SK-N-MC (cell line): ENCODE data around the gene HOXC4.
A peak's percentile ranks its signal among the peaks of the same experiment; 100 is the strongest.

Experiments used
- DNase-seq: peaks from one replicate; pipeline ENCODE4 v3.0.0-alpha.2; 2011; ENCODE audit warnings: low read depth, low spot score
- H3K27ac ChIP-seq: fragments of 200-600 bp; sonication (generic); 2 replicates; pipeline ENCODE4 v1.5.1; 2016; ENCODE audit warnings: mixed run types
- H3K36me3 ChIP-seq: fragments of 200-600 bp; sonication (generic); 2 replicates; pipeline ENCODE4 v1.6.1; 2017; ENCODE audit warnings: antibody characterized with exemption, low read length, mixed read lengths; ENCODE audit not compliant: insufficient read depth
- H3K4me3 ChIP-seq: fragments of 200-600 bp; sonication (generic); 2 replicates; pipeline ENCODE4 v1.5.1; 2016
- H3K9ac ChIP-seq: fragments of 200-600 bp; sonication (generic); 2 replicates; pipeline ENCODE4 v1.8.0; 2017; ENCODE audit warnings: mixed run types, mixed read lengths; ENCODE audit not compliant: insufficient read length
- H3K9me3 ChIP-seq: fragments of 200-600 bp; sonication (generic); 2 replicates; pipeline ENCODE4 v1.6.1; 2017; ENCODE audit warnings: low read depth, mild to moderate bottlenecking, antibody characterized with exemption, low read length, moderate library complexity, mixed read lengths
- EZH2 ChIP-seq: fragments of 200-600 bp; sonication (generic); IDR thresholded peaks from one replicate; pipeline ENCODE4 v1.6.1; 2017; ENCODE audit warnings: antibody characterized with exemption
- FOXP2 ChIP-seq: optimal IDR thresholded peaks from 2 replicates; pipeline ENCODE3; 2011; ENCODE audit warnings: mild to moderate bottlenecking, moderate library complexity; ENCODE audit not compliant: insufficient read depth; ENCODE audit errors: extremely low read length, control extremely low read depth
- POLR2AphosphoS5 ChIP-seq: IDR thresholded peaks from 2 replicates; pipeline ENCODE4 v1.6.1; 2012; ENCODE audit warnings: mild to moderate bottlenecking, low read depth, low read length, borderline replicate concordance

HOXC4 gene

DNA sequence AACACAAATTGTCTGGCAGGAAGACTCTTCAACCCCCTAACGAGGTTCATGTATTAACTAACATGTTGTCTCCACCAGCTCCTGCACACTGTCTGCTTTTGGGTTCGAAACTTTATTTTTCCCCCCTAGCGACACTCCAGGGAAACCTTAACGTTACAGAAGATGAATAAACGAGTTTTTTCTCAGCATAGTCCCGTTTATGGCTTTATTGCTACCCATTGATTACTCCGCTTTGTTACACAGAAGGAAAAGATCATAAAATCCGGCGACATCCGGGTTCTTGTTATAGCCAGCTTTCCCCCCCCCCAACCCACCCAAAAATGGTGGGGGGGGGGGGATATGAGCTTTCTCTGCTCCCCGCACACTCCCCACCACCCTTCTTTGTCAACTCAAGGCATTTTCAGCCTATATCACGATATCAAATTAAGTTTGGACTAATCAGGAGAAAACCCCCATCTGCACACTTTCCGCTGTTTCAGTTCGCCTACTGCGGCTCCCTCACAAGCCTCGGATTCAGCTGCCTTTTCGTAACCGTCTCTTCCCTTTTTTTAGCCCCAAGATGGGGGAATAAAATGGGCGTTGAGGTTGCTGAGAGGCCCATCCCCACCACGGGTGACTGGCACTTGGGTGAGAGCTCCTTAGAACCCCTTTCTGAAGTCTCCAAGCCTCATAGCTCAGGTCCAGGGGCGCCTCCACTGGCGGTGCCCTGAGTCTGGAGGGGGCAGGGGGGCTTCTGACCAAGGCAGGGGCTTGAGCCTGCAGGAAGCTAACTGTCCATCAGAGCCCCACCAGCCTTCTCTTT is 26.8 kb upstream of the HOXC4 start:
- Histone ChIP-seq H3K9me3 (no peaks in the 10 kb centered on the region), H3K27ac (peak overlapping the region; percentile 96), H3K4me3 (peak overlapping the region; percentile 95), H3K36me3 (peaks cover 12% of the 10 kb centered on the region), H3K9ac (peak overlapping the region; percentile 99)
- DNase-seq, result no peak
- TF ChIP-seq POLR2AphosphoS5 (no peak), EZH2 (no peak), FOXP2 (no peak)

DNA sequence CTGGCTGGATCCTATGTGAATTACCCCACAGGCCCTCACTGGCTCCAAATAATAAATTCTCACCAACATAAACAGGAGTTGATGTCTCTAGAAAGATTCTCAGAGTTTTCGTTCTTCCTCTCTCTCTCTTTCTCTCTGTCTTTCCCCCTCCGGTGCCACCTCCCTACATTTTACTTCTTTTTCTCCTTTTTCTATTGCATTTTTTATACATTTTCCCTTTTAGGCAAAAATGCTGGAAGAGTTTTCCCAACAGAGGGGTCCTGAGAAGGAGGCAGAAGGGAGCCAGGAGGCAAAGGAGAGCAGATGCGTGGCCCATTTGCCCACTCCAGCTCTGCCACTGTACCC is 26.2 kb upstream of the HOXC4 start:
- Histone ChIP-seq H3K9me3 (no peaks in the 10 kb centered on the region), H3K9ac (peak overlapping the region; percentile 99)
- no peak for DNase-seq

DNA sequence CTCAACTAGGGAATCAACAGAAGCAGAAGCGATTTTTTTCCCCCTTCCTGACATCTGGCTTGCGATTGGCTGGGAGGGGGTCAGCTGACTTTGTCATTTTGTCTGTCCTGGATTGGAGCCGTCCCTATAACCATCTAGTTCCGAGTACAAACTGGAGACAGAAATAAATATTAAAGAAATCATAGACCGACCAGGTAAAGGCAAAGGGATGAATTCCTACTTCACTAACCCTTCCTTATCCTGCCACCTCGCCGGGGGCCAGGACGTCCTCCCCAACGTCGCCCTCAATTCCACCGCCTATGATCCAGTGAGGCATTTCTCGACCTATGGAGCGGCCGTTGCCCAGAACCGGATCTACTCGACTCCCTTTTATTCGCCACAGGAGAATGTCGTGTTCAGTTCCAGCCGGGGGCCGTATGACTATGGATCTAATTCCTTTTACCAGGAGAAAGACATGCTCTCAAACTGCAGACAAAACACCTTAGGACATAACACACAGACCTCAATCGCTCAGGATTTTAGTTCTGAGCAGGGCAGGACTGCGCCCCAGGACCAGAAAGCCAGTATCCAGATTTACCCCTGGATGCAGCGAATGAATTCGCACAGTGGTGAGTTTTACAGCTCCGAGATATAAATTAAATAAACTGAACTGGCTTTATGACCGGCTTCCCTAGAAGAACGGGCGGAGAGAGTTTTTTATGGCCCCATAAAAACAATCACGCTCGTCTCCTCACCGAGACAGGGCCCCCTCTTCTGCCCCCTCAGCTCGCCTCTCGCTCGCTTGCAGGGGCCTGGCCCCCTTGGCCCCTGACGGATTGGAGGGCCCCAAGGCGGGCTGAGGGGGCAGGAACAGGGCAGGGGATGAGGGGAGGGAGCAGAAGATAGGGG is 25.1 kb upstream of the HOXC4 start, which contains the start of gene HOXC6:
Gene HOXC6, plus strand, starts transcription at position 127 of the 888 bp plus-strand sequence. Its CDS starts 82 bp downstream, at position 209.
- Histone ChIP-seq H3K27ac (peak within 1 kb of the TSS; percentile 96), H3K9me3 (no peaks in the 10 kb centered on the region), H3K9ac (peak within 1 kb of the TSS; percentile 99), H3K4me3 (peak within 1 kb of the TSS; percentile 95), H3K36me3 (peaks cover 12% of the 10 kb centered on the region)
- TF ChIP-seq POLR2AphosphoS5 (no peak), EZH2 (no peak), FOXP2 (no peak)
- DNase-seq, result no peak

More for the DNA sequence above, 26.2 kb upstream of the HOXC4 start:
- TF ChIP-seq FOXP2 (no peak), EZH2 (no peak), POLR2AphosphoS5 (no peak)
- H3K4me3 ChIP-seq, result peak overlapping the region; percentile 95
- H3K36me3 ChIP-seq, result peaks cover 12% of the 10 kb centered on the region
- peak overlapping the region; percentile 96 for H3K27ac ChIP-seq

DNA sequence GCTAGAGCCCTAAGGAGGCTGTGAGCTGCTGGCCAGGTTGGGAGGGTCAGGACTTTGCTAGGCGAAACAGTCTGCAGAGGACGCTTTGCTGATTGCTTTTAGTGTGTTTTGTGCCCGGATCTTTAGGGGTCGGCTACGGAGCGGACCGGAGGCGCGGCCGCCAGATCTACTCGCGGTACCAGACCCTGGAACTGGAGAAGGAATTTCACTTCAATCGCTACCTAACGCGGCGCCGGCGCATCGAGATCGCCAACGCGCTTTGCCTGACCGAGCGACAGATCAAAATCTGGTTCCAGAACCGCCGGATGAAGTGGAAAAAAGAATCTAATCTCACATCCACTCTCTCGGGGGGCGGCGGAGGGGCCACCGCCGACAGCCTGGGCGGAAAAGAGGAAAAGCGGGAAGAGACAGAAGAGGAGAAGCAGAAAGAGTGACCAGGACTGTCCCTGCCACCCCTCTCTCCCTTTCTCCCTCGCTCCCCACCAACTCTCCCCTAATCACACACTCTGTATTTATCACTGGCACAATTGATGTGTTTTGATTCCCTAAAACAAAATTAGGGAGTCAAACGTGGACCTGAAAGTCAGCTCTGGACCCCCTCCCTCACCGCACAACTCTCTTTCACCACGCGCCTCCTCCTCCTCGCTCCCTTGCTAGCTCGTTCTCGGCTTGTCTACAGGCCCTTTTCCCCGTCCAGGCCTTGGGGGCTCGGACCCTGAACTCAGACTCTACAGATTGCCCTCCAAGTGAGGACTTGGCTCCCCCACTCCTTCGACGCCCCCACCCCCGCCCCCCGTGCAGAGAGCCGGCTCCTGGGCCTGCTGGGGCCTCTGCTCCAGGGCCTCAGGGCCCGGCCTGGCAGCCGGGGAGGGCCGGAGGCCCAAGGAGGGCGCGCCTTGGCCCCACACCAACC is 23.9 kb upstream of the HOXC4 start:
- peak overlapping the region; percentile 78; the same call in 1 of the 2 replicates for H3K27ac ChIP-seq
- DNase-seq, result no peak
- TF ChIP-seq EZH2, result no peak
- no peak for TF ChIP-seq FOXP2
- H3K36me3 ChIP-seq, result peaks cover 12% of the 10 kb centered on the region
- no peaks in the 10 kb centered on the region for H3K9me3 ChIP-seq
- no peak overlapping the region for H3K4me3 ChIP-seq
- no peak overlapping the region for H3K9ac ChIP-seq

DNA sequence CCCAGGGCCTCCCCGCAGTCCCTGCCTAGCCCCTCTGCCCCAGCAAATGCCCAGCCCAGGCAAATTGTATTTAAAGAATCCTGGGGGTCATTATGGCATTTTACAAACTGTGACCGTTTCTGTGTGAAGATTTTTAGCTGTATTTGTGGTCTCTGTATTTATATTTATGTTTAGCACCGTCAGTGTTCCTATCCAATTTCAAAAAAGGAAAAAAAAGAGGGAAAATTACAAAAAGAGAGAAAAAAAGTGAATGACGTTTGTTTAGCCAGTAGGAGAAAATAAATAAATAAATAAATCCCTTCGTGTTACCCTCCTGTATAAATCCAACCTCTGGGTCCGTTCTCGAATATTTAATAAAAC is 23.2 kb upstream of the HOXC4 start:
- TF ChIP-seq FOXP2 (no peak), POLR2AphosphoS5 (no peak), EZH2 (no peak)
- DNase-seq, result no peak
- Histone ChIP-seq H3K27ac (peak overlapping the region; percentile 78; the same call in 1 of the 2 replicates), H3K4me3 (peak overlapping the region; percentile 60; the same call in 1 of the 2 replicates), H3K36me3 (peaks cover 12% of the 10 kb centered on the region), H3K9me3 (no peaks in the 10 kb centered on the region), H3K9ac (no peak overlapping the region)

DNA sequence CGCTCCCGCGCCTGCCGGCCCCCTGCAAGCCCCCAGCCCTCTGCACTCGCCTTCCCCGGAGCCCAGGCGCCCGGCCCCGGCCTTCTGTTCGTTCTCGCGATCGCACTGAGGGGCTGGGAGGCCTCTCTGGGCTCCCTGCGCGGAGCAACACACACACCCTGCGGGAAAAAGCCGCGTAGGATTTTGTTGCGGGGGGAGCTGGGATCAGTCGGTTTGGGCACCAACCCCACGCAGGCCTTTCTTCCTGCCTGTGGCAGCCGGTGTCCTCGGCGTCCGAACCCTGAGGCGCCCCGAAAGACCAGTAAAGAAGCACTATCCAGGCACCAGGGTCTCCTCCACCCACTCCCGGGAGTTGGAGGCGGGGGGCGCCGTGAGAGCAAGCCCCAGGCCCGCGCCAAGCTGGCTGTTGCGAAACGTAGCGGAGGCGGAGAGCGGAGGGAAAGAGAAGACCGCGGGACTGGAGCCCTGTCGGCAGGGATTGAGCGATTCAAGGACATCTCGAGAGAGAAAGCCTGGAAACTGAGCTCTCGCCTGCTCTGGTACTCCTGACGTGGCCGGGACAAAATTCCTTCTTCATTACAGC is 22.7 kb upstream of the HOXC4 start:
- no peak for TF ChIP-seq FOXP2
- TF ChIP-seq POLR2AphosphoS5, result no peak
- no peak for TF ChIP-seq EZH2
- DNase-seq, result no peak
- H3K4me3 ChIP-seq, result peak overlapping the region; percentile 60
- peaks cover 12% of the 10 kb centered on the region for H3K36me3 ChIP-seq
- H3K9ac ChIP-seq, result peak overlapping the region; percentile 56
- peak overlapping the region; percentile 78 for H3K27ac ChIP-seq
- H3K9me3 ChIP-seq, result no peaks in the 10 kb centered on the region

DNA sequence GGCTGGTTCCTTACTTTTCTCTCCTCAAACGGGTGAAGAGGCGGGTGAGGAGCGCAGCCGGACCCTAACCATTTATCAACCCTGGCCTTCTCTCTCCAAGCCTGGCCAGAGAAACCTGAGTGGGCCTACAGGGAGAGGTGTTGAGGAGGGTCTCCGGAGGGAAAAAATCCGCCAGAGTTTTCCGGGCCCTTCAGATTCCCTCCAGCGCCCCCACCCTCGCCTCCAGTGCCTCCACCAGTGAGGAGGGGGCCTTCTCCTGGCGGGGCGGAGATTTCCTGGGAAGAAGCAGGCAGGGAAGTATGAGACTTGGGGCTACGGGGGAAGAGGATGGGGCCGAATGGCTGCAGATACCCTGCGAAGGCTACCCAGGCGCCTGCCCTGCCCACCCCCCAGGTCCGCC is 22.2 kb upstream of the HOXC4 start:
- no peak overlapping the region for H3K9ac ChIP-seq
- H3K9me3 ChIP-seq, result no peaks in the 10 kb centered on the region
- H3K27ac ChIP-seq, result peak overlapping the region; percentile 78
- H3K4me3 ChIP-seq, result peak overlapping the region; percentile 60; the same call in 1 of the 2 replicates
- TF ChIP-seq FOXP2 (no peak), POLR2AphosphoS5 (no peak), EZH2 (no peak)
- no peak for DNase-seq
- peaks cover 12% of the 10 kb centered on the region for H3K36me3 ChIP-seq
